ENCODE measurements around the gene SLC2A3. TPM values are rescaled to one million over a fixed set of nuclear protein-coding genes. Genes with fewer than 3 reads are reported as not detected.
A peak's percentile ranks its signal among the peaks of the same experiment; 100 is the strongest.

The SLC2A3 gene
- total and polyA plus RNA-seq, 9 of the 15 experiments (the other 6 are each of a cell fraction or from before 2014, with no cell fraction given): 67.3 to 491 (median 104) TPM

- TF ChIP-seq REST (IDR thresholded peaks at IDR 0.05; ENCODE audit: borderline replicate concordance) (peak; percentile 8; the same call in 1 of the 2 replicates), REST (CRISPR knock-in tag; IDR thresholded peaks at IDR 0.05; ENCODE audit: low read depth) (no peak), LARP7 (IDR thresholded peaks at IDR 0.05) (no peak), MTF1 (CRISPR knock-in tag; IDR thresholded peaks at IDR 0.05; ENCODE audit: borderline replicate concordance) (no peak), POLR2H (tag; IDR thresholded peaks at IDR 0.05; ENCODE audit: low read depth) (peak; percentile 98), MLLT1 (IDR thresholded peaks at IDR 0.05) (0 out of 4 replicates have a peak, but pooled peaks have one; percentile 14 to 19), POLR2B (IDR thresholded peaks at IDR 0.05; ENCODE audit: low read depth, partially characterized antibody) (peak; percentile 93), ZNF57 (CRISPR knock-in tag; IDR thresholded peaks at IDR 0.05) (no peak), TEAD4 (IDR thresholded peaks at IDR 0.05; ENCODE audit: low read length) (peak; percentile 6; the same call in 1 of the 2 replicates), TEAD4 (CRISPR knock-in tag; IDR thresholded peaks at IDR 0.05; ENCODE audit: borderline replicate concordance) (no peak), NFATC3 (IDR thresholded peaks at IDR 0.05) (0 out of 2 replicates have a peak, but pooled peaks have one; percentile 44), ZNF384 (IDR thresholded peaks at IDR 0.05; ENCODE audit: low read depth, low read length) (peak; percentile 94), NONO (IDR thresholded peaks at IDR 0.05; ENCODE audit: low read depth in 2 of 2, low read length in 1 of 2) (peak in 1 of 2 experiments; percentile 89; a peak in 2 of 4 replicates), MBD2 (IDR thresholded peaks at IDR 0.05; ENCODE audit: borderline replicate concordance, low read depth) (peak; percentile 52; the same call in 1 of the 2 replicates), VEZF1 (CRISPR knock-in tag; IDR thresholded peaks at IDR 0.05) (peak; percentile 99), SP1 (CRISPR knock-in tag; IDR thresholded peaks at IDR 0.05) (peak; percentile 45; the same call in 1 of the 2 replicates)
Measured at GRCh38 chr12:7935590-7936581, at the start of gene SLC2A3 (continued).

All from K562 (cell line).